ENCODE measurements around the gene MRPL57.
"Not testable (repeated sequence)": the region's sequence is repeated elsewhere in the genome, so short reads cannot be mapped to it uniquely, and the experiment has no call there.

Gene MRPL57

DNA sequence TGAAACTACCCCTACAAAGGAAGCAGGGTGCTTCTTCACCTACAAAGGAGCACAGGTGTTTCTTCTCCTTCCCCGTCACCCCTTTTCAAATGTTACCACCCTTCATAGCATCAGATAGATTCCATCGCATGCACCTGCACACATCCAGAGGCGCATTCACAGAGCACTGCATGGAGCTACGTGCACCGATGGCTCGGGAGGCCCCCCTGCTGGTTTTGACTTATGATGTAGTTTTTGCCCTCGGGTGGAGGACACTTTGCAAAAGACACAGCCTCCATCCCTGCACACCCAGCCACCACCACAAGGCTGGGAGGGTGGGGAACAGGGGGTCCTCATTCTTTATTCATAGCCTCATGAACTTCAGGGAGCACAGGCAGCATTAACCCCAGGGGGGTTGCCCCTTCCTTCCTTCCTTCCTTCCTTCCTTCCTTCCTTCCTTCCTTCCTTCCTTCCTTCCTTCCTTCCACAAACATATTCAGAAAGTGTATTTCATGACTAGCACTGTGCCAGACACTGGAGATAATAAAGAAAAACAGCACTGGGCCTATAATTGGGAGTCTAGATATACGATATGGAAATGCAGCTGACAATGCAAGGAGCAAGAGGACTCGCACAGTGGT is 21.3 kb downstream of the MRPL57 start:
- DNase-seq (ENCODE audit: low spot score): not testable (repeated sequence)

GRCh38 chr13:21198391-21198790 is 21.9 kb downstream of the MRPL57 start:
- DNase-seq (ENCODE audit: low spot score): not testable (repeated sequence)

- not testable (repeated sequence) for DNase-seq (ENCODE audit: low spot score)
Observed at GRCh38 chr13:21201456-21202190, 25.2 kb downstream of the MRPL57 start.

DNA sequence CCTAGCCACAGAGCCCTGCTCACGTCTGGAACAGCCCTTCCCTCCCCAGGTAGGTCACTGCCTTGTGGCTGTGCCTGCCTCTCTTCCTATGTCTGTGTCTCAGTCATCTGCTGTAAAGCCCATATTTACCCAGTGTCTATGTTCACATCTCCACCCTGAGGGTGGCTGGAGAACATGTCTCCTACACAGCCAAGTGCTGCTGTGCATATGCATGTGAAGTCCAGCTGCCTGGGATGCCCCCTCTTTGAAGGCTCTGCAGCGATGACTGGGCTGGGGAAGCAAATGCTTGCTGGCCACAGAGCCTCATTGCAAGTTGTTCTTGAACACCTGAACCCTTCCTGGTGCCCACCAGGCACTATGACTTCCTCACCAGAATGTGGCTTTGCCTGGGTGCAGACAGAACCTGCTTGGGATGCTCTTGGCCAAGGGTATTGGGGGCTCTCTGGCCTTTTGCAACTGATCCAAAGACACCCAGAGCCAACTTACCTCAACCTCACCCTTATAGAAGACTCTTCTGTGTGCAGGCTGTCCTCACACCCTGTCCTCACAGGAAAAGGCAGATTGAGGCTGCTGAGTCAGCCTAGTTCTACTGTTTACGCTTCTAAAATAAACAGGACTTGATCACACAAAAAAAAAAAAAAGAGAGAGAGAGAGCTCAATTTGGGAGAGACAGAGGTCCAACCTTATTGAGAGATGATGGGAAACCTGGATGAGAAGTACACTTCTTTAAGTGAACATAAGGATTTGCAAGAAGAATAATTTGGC is 26.5 kb downstream of the MRPL57 start:
- no peak for DNase-seq (ENCODE audit: low spot score)

GRCh38 chr13:21208652-21209154 is 32.2 kb downstream of the MRPL57 start:
- no peak for DNase-seq (ENCODE audit: low spot score)

DNA sequence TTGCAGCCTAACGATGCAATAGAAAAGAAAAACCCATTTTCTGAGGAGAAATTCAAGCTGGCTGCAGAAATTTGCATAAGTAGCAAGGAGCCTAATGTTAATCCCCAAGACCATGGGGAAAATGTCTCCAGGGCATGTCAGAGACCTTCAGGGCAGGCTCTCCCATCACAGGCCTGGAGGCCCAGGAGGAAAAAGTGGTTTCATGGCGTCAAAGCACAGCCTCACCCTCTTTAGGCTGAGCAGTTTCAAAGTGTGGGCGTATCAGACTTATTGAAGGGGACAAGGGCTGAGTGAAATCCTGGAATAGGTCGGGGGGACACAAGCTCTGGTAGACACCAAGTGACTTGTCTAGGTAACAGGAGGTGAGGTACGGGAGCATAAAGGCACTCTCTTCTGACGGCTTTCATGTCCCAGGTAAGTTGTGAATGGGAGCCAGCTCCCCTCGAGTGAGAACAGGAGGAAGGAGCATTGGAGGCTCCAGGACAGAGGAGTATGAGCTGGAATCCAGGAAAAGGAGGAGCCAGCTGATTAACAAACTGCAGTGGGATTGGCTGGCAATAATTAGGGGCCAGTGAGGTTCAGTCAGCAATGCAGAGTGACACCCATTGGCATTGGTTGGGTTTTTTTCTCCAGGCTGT is 35.8 kb downstream of the MRPL57 start:
- no peak for DNase-seq (ENCODE audit: low spot score)

- DNase-seq (ENCODE audit: low spot score): not testable (repeated sequence)
Observed at GRCh38 chr13:21215419-21215818, 39.0 kb downstream of the MRPL57 start.

DNA sequence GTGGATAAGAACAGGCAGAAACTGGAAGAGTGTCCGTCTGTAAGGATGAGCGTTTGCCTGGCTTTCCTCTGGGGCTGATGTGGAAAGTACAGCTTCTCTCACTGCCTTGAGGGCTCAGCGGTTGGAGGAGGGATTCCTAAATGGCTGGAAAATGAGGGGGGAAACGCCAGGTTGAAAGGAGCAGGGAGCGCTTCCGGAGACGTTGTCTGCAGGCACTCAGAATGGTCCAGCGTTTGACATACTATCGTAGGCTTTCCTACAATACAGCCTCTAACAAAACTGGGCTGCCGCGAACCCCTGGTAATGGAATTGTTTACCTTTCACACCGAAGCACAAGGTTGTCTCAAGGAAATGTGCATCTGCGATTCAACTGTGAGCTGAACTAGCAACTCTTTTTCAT is 39.9 kb downstream of the MRPL57 start:
- DNase-seq (ENCODE audit: low spot score): no peak

GRCh38 chr13:21218351-21219035 is 42.0 kb downstream of the MRPL57 start:
- DNase-seq (ENCODE audit: low spot score): no peak

GRCh38 chr13:21219036-21219381 is 42.6 kb downstream of the MRPL57 start:
- no peak for DNase-seq (ENCODE audit: low spot score)

GRCh38 chr13:21219716-21220115 is 43.3 kb downstream of the MRPL57 start:
- not testable (repeated sequence) for DNase-seq (ENCODE audit: low spot score)

- DNase-seq (ENCODE audit: low spot score): no peak
Observed at GRCh38 chr13:21221268-21221667, 44.8 kb downstream of the MRPL57 start.

DNA sequence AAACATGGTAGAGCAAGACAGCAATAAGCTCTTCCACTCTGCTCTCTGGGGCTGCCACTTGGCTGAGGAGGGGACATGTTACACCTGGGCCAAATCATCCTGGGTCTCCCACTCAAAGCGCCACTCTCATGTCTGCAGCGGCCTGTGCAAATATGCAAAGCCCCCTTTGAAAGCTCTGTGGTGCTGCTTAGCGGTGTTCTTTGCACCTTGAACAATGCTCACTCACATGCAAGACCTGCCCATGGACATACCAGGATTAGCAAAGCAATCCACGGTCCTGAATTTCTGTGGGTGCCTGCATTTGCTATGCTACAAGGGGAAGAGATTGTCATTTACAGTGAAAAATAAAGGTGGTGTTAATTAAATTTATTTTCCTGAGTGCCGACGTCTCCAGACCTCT is 48.6 kb downstream of the MRPL57 start:
- DNase-seq (ENCODE audit: low spot score): no peak

DNA sequence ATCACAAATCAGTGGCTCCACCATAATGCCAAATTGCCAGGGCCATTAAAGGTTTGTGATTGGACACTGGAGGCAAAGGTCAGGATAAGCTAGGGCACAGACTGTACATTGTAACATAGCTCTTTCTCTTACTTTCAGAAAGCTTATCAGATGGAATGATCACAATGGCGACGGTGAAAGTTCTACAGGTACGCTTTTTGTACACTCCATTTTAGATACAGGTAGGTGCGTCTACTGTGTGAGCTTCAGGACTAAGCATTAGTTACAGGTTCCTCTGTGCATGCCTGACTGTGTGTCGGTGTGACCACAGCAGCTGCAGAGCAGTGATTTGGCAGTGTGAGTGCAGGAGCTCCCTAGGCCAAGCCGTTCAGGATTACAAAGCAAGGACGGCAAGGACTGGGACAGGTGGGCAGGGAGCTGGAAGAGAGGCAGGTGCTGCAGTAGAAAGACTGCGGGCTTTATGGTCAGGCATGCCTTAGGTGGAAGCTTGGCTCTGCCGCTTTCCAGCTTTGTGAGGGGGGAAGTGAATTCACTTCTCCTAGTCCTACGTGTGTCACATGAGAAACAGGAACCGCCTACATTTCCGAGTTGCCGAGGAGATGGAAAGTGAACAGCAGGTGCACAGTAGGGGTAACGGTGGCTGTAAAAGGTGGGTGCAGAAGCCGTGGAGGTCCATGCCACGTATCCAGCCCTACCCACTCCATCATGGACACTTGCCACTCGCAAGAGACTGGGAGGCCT is 49.6 kb downstream of the MRPL57 start:
- DNase-seq (ENCODE audit: low spot score): no peak

DNA sequence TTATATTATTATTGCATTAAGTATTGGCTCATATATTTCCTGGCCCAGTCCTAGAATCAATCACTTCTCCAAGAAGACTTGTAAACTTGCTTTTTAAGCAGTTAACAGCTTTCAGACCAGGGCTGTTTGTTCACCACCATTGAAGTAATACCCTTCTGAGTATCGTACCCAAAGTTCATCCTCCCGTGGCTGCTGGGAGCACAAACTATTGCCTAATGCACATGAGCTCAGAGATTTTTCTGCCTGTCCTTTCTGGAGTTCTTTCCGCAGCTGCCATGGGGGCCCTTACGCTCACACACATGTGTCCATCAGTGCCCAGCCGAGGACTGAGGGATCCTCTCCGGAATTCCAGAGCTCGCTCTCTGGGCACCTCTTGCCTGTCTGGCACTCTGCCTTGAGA is 51.5 kb downstream of the MRPL57 start:
- DNase-seq (ENCODE audit: low spot score): no peak
